Measurements from ENCODE around the gene CDHR1.

The CDHR1 gene

DNA sequence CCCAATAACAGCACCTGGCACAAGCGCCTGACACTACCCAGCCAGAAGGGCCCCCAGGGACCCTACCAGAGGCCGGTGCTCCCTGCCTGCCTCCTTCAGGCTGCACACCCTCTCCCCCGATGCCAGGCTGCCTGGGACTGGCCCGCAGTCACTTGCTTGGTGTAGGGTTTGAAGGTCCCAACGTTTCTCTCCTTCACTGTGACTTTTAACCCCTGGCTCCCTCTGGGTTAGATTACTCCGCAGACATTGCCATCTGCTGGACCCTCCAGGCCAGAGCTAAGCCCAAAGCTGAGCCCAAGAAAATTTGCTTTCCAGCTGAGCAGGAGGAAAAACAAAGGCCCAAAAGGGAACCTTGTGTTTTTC, 6.9 kb downstream of the CDHR1 start:
- peak; percentile 7 for DNase-seq

DNA sequence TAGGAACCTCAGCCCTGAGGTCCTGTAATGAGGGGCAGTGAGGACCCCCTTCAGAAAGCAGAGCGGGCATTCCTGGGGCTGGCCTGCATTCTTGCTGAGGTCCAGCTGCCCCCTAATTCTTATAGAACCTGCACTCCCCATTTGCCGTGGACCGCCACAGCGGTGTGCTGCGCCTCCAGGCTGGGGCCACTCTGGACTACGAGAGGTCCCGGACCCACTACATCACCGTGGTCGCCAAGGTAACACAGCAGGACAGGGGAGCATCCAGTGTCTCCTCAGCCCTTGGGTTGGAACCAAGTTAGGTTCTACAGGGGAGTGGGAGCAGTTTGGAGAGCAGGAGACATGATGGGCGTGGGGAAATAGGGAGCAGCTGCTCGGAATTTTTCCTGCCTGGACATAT, 7.3 kb downstream of the CDHR1 start:
- DNase-seq, result no peak

DNA sequence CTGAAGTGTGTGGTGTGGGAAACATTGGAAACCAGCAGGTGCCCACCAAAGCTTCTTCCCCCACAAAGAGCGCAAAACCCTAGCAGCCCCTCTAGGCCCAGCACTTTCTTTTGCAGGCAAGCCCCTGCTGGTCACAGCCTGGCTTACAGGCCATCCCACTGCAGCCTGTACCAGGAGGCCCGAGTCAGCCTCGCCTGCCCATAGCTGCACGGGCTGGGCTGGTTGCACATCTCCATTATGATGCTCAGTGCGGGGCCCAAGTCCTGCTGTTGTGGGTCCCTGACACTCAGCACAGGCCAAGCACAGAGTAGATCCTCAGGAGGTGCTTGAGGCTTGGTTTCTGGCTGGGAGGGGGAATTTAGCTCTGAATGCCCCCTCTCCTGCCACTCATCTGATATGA, 8.0 kb downstream of the CDHR1 start:
- no peak for DNase-seq

DNA sequence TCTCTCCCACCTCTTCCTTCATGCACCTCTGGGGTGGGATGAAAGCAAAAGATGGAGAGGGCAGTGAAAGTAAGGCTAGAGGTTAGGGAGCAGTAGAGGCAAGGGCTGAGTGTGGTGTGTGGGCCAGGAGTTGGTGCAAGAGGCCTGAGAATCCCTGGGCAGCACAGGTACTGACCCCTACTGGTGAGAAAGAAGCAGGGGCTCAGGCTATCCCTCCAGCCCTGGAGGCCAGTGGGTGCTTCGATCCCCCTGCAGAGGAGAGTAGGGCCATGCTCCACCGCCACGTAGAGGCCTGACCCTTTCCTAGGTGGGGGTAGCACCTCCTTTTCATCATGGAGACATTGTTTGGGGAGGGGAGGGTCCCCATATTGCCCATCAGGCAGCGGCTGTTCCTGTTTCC, 9.8 kb downstream of the CDHR1 start:
- DNase-seq, result peak; percentile 56

DNA sequence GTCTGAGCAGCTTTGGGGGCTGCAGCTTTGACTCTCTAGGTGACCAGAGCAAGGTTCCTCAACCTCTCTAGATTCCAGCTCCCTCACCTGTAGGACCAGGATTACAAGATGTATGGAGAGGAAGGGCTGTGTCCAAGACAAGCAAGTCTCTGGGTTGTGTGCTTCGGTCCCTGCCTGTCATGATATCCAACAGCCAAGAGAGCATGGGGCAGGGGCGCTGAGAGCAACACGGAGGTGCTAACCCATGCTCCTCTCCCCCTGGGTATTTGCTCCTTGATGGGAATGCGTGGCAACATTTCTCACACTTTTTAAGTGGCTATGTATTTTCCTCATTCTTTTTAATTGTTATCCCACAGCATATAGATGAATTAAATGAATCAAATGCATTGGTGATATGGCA, 10.3 kb downstream of the CDHR1 start:
- no peak for DNase-seq

DNA sequence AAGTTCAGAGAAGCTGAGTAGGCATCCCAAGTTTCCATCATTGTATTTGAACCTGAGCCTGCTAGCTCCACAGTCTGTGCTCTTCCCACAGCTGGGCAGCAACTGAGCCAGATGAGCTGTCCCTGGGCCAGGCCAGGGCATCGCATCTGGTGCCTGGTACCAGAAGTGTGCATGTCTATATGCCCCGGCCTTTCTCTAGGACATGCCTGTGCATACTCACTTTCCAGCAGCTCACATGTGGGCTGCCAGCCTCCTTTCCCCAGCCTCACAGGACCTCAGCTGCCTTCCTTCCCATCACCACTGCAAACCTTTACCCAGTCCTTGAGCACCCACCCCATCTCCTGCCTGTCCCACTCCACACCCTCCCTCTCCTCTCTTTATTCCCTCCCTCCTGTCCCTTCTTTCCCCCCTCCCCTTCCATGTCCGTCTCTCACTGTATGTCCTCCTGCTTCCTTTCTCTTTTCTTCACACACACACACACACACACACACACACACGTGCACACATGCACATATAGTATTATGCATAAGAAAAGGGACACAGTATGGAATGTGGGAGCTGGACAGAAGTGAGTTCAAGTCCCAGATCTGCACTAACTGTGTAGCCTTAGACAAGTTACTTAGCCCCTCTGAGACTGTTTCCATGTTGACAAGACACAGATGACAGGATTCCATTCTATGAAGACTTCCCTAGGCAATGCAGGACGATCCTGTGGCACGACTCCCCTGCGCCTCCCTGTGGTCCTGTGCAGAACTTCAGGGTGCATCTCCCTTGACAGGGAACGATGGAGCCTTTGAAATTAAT, 10.9 kb downstream of the CDHR1 start:
- DNase-seq, result peak; percentile 78

DNA sequence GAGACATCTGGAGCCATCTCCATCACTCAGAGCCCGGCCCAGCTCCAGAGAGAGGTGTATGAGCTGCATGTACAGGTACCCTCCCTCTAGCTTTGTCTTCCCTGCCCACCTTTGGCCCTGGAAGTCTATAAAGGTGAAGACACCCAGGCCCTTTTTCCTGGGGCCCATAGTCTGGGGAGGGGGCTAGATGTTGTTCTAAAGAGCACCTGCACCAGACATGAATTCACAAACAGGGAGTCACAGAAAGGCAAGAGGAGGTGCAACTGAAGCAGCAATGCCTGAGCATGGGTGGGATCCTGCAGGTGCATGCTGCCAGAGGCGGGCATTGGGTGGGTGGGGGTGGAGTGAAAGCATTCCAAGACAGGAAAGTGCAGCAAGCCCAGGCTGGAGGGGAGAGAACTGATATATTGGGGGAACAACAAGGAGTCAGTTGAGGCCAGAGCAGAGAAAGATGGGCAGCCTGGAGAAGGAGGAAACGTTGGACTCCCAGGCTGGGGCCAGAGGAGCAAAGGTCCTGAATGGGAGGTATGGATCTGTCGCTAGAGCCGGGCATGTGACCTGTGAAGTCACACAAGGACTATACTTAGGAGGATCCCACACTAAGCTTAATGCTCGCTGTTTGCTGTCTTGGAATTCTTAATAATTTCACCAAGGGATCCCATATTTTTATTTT, 11.7 kb downstream of the CDHR1 start:
- DNase-seq, result no peak

DNA sequence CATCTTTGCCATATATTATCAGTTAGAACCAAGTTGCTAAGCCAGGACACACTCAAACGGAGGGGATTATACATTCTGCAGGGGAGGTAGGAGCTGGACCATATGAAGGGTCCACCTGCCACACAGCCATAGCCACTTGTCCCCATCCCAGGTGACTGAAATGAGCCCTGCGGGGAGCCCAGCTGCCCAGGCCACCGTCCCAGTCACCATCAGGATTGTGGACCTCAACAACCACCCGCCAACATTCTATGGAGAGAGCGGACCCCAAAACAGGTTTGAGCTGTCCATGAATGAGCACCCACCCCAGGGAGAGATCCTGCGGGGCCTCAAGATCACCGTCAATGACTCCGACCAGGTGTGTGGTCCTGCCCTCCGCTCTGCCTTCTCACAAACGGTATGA, 13.7 kb downstream of the CDHR1 start:
- DNase-seq, result no peak

DNA sequence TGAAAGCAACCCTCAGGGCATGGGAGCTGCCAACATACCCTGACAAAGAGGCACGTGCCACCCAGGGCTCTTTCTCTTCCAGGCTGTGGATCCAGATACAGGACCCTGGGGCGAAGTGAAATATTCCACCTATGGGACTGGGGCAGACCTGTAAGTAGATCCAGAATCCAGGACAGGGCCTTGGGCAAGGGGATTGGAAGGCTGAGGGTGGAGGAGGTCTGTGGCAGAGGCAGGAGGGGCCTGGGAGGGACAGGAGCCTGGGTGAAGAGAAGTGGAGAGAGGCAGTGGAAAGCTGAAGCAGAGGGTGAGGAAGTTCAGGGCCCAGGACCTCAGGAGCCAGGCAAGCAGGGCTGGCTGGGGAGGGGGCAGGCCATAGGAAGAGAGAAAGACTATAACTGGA, 17.2 kb downstream of the CDHR1 start:
- DNase-seq, result no peak

DNA sequence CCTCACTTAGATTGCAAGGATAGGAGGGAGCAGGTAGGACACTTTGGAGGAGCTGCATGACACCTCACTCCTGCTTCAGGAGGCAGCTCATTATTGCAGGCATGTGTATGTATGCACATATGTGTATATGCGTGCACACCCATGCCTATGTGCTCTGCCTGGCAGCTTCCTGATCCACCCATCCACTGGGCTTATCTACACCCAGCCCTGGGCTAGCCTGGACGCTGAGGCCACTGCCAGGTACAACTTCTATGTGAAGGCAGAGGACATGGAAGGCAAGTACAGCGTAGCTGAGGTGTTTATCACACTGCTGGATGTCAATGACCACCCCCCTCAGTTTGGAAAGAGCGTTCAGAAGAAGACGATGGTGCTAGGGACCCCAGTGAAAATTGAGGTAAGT, 17.7 kb downstream of the CDHR1 start:
- no peak for DNase-seq

DNA sequence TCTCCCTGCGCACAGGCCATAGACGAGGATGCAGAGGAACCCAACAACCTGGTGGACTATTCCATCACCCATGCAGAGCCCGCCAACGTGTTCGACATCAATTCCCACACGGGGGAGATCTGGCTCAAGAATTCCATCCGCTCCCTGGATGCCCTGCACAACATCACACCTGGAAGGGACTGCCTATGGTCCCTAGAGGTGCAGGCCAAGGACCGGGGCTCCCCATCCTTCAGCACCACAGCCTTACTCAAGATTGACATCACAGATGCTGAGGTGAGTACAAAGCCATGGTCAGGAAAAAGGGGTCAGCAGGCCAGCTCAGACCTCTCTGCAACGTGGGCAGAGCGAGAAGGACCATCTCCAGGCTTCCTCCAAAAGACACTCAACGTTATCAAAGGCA, 18.7 kb downstream of the CDHR1 start:
- no peak for DNase-seq

DNA sequence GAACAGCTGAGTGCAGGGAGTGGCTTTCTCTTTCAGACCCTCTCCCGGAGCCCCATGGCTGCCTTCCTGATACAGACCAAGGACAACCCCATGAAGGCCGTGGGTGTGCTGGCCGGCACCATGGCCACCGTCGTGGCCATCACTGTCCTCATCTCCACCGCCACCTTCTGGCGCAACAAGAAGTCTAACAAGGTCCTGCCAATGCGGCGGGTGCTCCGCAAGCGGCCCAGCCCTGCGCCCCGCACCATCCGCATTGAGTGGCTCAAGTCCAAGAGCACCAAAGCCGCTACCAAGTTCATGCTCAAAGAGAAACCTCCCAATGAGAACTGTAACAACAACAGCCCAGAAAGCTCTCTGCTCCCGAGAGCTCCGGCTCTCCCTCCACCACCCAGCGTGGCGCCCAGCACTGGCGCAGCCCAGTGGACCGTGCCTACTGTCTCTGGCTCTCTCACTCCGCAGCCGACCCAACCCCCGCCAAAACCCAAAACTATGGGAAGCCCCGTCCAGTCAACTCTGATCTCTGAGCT, 19.8 kb downstream of the CDHR1 start:
- DNase-seq, result no peak

DNA sequence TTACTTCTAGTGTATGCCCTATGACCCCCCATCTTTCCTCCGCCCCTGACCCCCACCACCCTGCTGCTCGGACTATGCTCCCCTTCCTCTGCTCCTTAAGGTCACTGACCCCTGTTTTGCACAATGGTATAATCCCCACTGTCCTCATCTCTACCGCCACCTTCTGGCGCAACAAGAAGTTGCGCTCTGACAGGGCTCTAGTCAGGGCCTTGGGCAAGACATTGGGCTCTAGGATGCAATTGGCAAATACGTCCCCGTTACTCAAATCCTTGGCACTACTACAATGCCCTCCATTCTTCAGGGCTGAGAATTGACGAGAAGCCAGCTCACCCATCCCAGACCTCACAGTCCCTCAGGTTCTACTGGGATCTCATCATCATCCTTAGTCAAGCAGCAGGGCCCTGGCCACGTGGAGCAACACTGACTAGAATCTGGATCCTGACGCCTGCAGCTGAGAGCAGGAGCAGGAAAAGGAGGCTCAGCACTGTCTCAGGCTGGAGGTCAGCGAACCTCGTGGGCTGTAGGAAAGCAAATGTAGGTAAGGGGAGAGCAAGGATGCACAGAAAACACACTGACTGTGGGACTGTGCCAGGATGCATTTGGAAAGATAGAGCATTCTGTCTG, 20.4 kb downstream of the CDHR1 start:
- DNase-seq, result peak; percentile 35

DNA sequence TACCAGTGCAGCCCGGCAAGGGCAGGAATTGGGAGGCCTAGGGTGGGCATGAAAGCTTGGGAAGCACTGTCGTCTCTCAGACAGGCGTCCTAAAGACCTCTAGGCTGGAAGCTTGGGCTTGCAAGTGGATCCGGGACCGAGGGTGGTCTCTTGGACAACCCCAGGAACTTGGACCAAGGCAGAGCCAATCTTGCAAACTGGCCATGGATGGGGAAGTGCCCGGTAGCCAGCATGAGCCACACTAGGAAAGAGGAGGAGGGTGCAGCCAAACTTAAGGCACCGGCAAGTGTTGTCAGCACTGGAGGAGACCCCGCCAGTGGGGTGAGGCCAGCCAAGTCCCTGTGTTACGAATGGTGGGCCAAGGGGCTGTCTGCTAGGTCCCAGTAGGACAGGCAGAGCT, 22.5 kb downstream of the CDHR1 start:
- no peak for DNase-seq

DNA sequence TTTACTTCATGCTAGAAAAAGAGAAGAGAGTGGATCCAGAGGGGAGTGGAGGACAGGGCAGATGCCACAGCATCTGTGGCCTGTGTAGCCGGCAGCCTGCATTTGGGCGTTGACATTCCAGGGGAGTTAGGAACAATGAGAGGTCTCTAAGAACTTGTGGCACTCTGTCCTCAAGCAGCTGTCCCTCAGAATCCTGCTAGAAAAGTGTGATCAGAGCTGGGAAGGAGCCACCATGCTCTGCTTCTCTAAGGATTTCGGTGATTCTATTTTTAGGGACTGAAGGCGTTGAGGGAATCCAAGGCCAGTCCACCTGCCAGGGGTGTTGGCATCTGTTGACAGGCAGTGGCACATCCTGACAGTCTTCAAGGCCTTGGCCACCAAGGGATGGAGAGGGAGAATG, 23.4 kb downstream of the CDHR1 start:
- DNase-seq, result no peak

DNA sequence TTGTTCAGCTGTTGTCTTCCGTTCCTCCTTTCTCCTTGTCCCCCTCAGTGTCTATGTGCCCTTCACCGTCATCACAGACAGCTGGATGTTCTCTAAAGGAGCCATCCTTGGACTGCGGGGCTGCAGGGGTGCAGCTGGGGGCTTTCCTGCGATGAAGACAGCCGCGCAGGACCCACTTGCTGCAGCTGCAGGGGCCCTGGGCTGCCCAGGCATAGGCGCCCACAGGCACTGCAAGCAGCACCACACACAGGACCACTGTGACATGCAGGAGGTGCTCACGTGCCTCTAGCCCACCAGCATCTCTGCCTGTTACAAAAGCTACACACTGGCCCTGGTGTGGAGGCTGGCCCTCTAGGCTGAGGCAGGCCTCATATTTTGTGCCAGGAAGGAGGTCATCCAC, 27.6 kb downstream of the CDHR1 start:
- DNase-seq, result no peak

DNA sequence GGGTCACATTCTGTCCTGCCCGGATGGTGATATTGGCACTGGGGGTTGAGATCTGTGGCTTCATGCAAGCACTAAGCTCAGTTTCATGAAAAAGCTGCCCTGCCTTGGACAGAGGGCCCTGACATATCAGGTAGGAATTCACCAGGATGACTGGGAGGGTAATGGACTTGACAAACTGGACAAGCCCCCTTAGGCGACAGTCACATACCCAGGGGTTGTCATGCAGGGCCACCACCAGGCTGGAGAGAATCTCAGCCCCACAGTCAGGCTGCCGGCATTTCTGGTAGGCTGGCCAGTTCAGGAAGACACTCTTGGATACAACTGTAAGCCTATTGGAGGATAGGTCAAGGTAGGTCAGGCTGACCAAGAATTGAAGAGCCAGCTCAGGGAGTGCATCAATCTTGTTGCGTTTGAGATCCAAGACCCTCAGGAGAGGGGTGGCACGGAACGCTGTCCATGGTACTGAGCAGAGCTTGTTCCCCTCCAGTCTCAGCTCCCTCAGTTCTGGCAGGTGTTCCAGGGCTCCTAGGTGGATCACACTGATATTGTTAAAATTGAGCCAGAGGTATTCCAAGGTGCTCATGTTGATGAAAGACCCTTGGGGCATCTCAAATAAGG, 30.2 kb downstream of the CDHR1 start:
- DNase-seq, result peak; percentile 39

DNA sequence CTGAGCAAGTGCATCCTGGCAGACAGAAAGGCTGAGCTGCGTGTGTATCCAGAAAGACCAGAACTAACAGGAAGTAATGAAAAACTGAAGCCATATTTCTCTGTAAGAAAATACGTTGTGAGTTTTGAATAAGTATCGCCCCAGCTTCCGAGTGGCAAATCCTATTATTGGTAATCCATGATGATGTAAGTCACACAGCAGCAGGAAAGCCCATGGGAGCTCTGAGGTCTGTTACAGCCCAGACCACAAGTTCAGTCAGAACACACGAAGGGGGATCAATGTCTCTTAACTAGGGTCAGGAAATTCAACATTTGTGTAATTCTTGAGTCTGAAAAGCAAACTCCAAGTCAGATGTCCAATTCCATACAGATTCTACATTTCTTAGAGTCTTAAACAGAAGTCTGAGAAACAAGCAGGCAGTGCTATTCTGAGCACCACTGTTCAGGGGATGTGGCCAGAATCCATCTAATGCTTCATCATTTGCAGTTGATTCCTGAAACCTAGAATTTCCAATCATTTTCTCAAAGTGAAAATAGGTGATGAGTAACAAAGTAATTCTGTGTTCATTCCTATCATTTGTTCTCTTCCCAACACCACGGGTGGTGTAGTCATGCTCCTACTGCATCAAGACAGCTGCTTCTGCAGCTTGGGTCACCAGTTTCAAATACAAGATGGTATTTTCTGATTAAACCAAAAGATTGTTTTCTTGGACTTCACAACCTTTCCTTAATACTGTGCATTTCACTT, 31.3 kb downstream of the CDHR1 start, which contains the start of gene LRIT2:
Gene LRIT2 (minus strand): TSS at position 118 of the 747 bp plus-strand sequence. CDS start 24 bp downstream, at position 94.
- DNase-seq, result peak; percentile 91

DNA sequence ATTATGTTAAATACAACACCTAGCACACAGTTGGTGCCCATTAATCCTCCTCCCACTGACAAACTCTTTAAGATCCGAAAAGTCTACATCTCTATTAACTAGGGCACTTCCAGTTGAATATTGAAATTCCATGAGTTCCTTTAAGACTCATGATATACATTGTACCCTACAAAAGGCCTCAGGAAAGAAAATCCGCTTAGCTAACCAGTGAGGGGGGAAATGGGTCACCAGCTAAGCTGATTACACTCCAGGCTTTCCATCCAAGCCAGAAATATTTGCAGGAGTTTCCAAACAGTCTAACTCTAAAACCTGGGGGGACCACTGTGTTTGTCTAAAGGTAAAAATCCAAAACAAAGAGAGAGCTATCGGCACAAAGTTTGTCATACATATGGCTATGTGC, 32.3 kb downstream of the CDHR1 start:
- DNase-seq, result peak; percentile 90

DNA sequence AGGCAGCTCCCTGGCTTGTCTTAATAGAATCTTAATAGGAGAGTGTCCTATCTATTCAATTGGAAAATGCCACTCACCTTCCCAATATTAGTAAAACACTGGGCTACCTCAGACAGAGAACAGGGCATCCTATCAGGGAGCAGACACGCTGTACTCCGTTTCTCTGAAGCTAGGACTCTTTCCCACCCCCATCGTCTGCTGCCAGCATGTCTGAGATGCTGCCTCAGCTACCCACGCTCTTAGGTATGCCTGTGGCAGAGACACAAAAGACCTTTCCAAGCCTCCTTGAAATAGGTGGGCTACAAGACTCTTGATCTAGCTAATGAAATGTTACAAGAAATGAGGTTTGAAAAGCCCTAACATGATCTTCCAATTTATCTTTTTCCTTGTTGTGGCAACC, 33.5 kb downstream of the CDHR1 start:
- DNase-seq, result no peak

DNA sequence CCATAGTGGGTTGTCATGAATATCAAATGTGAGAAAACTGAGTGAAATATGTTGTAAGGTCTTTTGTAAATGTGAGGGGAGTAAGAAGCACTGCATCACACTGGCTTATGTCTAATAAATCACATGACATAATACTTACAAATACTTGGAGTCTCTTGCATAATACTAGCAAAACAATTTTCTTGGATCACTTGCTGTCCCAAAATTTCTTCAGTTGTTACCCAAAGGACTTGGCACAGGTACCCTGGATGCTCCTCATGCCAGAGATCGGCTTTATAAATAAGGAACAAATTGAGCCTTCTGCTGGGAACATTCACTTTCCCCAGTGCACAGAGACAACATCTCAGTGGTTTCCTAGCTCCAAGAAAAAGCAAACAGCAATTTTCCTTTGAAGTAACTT, 36.0 kb downstream of the CDHR1 start:
- no peak for DNase-seq

DNA sequence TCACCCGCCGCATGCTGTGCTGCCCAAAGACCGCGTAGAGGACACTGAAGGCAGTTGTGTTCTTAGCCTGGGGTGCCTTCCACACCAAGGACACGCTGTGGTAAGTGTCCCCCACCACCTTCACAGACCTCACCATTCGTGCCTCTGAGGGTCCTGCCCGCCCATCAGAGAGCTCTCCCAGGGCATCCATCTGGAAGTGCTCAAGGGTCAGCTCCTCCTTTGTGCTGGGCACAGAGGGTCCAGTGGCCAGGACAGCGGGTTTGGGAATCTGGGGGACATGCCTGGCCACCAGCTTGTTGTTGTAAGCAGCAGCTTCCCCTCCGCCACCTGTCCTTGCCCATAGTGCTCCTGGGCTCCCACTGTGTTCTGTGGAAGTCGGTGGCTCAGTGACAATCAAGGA, 38.0 kb downstream of the CDHR1 start:
- DNase-seq, result no peak

DNA sequence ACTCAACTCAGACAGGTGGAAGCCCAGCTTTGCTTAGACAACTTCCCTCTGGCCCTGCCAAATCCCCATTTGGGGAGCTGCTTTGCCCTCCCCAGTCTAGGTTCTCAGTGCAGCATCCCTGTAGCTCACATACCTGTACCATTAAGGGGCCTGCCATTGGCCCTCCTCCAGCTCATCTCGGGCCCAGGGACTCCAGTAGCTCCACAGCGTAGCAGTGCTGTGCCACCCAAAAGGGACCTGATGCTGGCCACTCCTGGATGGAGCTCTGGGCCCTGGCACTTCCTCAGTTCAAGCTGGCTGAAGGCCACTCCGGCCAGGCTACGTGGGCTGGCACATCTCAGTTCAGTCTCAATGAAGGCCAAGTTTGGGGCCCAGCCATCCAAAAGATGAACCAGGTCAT, 39.6 kb downstream of the CDHR1 start:
- no peak for DNase-seq

Data from NCI-H82 (cell line).